ENCODE measurements around the gene GLOD5.

Gene GLOD5

DNA sequence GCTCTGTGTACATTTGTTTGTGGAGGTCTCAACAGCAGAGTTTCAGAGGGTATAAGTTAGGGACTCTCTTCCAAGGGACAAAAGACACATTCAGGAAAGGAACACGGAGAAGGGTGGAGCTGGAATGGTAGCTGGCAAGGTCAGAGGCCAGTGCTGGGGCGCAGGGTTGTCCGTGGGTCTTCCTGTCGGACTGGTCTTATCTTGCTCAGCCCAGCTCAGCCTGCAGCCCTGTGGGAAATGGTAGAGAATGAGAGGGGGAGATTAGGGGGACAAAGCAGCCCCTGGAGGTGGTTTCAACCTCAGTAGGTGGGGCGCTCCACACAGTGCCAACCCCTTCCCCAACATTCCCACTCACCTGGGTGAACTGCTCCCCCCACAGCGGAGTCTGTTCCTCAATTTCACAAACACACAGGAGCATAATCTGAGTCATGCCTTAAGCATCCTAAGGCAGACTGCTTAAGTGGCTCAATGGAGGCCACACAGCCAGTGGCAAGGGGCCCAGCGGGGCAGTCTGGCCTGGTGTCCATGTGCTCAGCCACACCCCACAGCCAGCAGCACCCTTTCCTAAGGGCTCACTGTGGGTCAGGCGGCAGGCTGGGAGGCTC lies 33.5 kb downstream of the GLOD5 start:
- Histone ChIP-seq H3K27me3 (replicated peaks) (no peaks in the 10 kb centered on the region), H3K36me3 (replicated peaks) (no peaks in the 10 kb centered on the region), H3K27ac (no peak overlapping the region), H3K4me3 (ENCODE audit: low read depth, low read length) (no peak overlapping the region)
- peak; percentile 15 for DNase-seq
- in situ Hi-C loops (cut with HindIII; ENCODE audit: low pct_ligation_motif_present, low sequenced_read_pairs): no loop called here
- TF ChIP-seq, protein P1, sequence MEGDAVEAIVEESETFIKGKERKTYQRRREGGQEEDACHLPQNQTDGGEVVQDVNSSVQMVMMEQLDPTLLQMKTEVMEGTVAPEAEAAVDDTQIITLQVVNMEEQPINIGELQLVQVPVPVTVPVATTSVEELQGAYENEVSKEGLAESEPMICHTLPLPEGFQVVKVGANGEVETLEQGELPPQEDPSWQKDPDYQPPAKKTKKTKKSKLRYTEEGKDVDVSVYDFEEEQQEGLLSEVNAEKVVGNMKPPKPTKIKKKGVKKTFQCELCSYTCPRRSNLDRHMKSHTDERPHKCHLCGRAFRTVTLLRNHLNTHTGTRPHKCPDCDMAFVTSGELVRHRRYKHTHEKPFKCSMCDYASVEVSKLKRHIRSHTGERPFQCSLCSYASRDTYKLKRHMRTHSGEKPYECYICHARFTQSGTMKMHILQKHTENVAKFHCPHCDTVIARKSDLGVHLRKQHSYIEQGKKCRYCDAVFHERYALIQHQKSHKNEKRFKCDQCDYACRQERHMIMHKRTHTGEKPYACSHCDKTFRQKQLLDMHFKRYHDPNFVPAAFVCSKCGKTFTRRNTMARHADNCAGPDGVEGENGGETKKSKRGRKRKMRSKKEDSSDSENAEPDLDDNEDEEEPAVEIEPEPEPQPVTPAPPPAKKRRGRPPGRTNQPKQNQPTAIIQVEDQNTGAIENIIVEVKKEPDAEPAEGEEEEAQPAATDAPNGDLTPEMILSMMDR (IDR thresholded peaks at IDR 0.05; ENCODE audit: low read depth, low read length, missing control alignments): no peak

DNA sequence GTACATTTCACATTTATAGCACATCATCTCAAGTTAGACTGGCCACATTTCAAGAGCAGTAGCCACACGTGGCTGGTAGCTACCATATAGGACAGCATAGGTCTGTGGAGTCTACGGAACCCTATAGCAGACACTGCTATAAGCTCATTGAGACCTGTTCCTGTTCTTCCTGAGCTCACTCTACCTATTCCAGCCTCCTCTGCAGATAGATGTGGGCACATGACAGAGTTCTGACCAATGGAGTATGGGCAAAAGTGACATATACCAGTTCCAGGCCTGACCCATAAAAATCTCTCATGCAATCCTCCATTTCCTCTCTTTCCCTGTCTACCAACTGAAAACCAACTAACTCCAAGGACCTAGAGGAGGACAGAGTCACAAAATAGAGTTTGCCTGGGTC lies 36.8 kb downstream of the GLOD5 start:
- TF ChIP-seq, protein P1 (IDR thresholded peaks at IDR 0.05; ENCODE audit: low read depth, low read length, missing control alignments): no peak
- H3K27me3 ChIP-seq (replicated peaks): no peaks in the 10 kb centered on the region
- no peaks in the 10 kb centered on the region for H3K36me3 ChIP-seq (replicated peaks)
- no peak for DNase-seq
- H3K27ac ChIP-seq: no peak overlapping the region
- H3K4me3 ChIP-seq (ENCODE audit: low read depth, low read length): no peak overlapping the region
- in situ Hi-C loops (cut with HindIII; ENCODE audit: low pct_ligation_motif_present, low sequenced_read_pairs): no loop called here

DNA sequence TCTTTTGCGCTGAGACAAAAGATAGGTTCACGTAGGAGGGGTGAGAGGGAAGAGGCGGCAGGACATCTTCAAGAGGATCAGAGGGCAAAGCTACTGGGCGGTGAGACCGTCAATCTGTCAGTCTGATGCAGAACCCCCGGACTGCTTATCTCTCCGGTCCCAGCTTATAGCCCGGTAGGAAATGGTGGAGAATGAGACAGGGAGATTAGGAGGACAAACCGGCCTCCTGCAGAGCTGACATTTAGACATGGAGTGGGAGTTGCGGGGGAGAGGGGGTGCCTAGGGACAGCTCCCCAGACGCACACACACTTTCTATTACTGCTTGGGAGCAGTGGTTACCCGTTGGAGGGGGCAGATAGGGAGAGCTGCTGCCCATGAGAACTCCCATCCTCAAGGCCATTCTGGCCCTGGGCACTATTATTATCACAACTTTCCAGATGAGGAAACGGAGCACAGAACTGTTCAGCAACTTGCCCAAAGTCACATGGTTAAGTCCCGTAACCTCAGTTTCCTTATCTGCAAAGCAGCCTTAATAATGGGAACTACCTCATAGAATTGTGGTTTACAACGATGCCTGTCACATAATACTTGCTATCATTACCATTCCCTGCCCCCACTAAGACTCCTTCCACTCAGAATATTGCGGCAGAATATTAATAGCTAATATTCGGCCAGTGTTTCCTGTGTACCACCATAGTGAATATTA lies 39.2 kb downstream of the GLOD5 start:
- no peak for DNase-seq
- peak overlapping the region; percentile 69 for H3K4me3 ChIP-seq (ENCODE audit: low read depth, low read length)
- in situ Hi-C loops (cut with HindIII; ENCODE audit: low pct_ligation_motif_present, low sequenced_read_pairs): no loop called here
- no peaks in the 10 kb centered on the region for H3K27me3 ChIP-seq (replicated peaks)
- TF ChIP-seq, protein P1 (IDR thresholded peaks at IDR 0.05; ENCODE audit: low read depth, low read length, missing control alignments): no peak
- peak overlapping the region; percentile 94 for H3K27ac ChIP-seq
- H3K36me3 ChIP-seq (replicated peaks): no peaks in the 10 kb centered on the region

DNA sequence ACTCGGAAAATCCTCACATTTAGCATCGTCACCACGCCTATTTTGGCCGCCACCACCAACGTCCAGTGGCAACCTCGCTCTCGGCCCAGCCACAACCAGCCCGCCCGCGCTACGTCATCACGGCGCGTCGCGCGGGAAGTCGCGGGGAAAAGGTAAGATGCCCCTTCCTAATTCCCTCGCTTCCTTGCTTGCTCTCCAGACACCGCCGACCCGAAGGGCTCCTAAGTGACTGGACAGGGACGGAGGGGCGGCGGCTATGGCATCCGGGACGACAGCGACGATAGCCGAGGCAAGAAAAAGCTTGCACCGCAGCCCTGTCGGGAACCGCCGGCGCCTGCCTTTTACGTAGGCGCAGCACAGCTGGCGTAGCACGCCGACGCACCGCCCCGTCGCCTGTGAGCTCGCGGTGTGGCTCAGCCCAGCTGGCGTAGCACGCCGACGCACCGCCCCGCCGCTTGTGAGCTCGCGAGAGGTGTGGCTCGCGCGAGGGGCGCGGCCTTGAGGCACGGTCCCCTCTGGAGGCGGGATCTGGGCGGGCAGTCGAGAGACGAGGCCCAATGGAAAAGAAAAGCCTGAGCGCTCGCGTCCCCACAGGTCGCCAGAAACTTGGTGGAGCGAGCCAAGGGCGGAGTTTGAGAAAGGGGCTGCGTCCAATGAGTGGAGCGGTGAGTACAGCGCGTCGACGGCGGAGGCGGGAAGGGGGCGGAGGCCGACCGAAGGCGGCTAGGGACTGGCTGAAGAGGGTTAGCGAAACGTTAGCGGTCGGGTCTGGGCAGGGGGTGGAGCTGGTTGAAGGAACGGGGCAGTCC lies 39.9 kb downstream of the GLOD5 start, which contains the start of gene HDAC6:
Gene HDAC6 (plus strand): TSS at position 788 of the 809 bp plus-strand sequence. CDS start 626 bp downstream, outside the sequence.
- no peaks in the 10 kb centered on the region for H3K27me3 ChIP-seq (replicated peaks)

DNA sequence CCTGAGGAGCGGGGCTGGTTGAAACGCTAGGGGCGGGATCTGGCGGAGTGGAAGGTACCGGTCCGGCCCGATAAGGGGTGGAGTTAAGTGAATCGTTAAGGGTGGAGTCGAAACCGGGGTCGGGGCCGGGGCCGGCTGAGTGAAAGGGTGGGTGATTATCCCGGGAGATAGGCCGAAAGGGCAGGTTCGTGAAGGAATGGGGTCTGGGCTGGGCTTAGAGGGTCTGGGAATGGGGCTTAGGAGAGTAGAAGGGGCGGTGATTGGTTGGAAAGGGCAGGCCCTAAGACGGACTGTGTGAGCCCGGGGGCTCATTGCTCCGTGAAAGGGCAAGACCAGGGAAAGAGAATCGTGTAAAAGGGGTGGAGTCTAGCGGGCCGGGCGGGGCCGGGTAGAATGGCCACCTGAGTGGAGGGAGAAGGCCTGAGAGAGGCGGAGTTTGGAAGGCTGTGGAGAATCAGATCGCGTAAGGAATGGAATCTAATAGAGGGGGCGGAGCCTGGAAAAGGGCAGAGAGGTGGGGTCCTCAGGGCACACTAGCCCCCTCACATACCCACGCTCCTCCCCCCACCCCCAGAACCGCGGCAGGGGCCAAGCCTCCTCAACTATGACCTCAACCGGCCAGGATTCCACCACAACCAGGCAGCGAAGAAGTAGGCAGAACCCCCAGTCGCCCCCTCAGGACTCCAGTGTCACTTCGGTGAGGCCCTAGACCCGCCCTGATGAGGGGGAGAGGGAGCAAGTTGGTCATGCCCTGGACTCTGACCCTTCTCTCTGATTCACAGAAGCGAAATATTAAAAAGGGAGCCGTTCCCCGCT lies 40.8 kb downstream of the GLOD5 start:
- no peaks in the 10 kb centered on the region for H3K36me3 ChIP-seq (replicated peaks)
- peak overlapping the region; percentile 99 for H3K27ac ChIP-seq
- no peaks in the 10 kb centered on the region for H3K27me3 ChIP-seq (replicated peaks)
- DNase-seq: peak; percentile 74
- TF ChIP-seq, protein P1 (IDR thresholded peaks at IDR 0.05; ENCODE audit: low read depth, low read length, missing control alignments): no peak
- in situ Hi-C loops (cut with HindIII; ENCODE audit: low pct_ligation_motif_present, low sequenced_read_pairs): no loop called here
- H3K4me3 ChIP-seq (ENCODE audit: low read depth, low read length): peak overlapping the region; percentile 71

More for the DNA sequence above, 39.9 kb downstream of the GLOD5 start, which contains the start of gene HDAC6:
- Histone ChIP-seq H3K4me3 (ENCODE audit: low read depth, low read length) (peak within 1 kb of the TSS; percentile 71), H3K36me3 (replicated peaks) (no peaks in the 10 kb centered on the region), H3K27ac (peak within 1 kb of the TSS; percentile 99)
- peak; percentile 96 for DNase-seq
- TF ChIP-seq, protein P1 (IDR thresholded peaks at IDR 0.05; ENCODE audit: low read depth, low read length, missing control alignments): no peak
- in situ Hi-C loops (cut with HindIII; ENCODE audit: low pct_ligation_motif_present, low sequenced_read_pairs): no loop called here

All from brain microvascular endothelial cell (primary cell).